ENCODE measurements around the gene COG7.

Gene COG7

GRCh38 chr16:23362460-23363317 is 90.3 kb downstream of the COG7 start:
- Histone ChIP-seq H3K4me3 (ENCODE audit: low read length in 2 of 2) (no peak overlapping the region), H3K4me1 (ENCODE audit: control insufficient read depth, insufficient read depth, low read length) (peaks cover 2% of the 10 kb centered on the region), H3K27ac (ENCODE audit: low read length) (no peak overlapping the region), H3K36me3 (ENCODE audit: control insufficient read depth in 2 of 2, insufficient read depth in 2 of 2, low read length in 2 of 2) (no peaks in the 10 kb centered on the region), H3K9me3 (ENCODE audit: control insufficient read depth in 2 of 2, low read length in 2 of 2) (no peaks in the 10 kb centered on the region), H3K27me3 (ENCODE audit: control insufficient read depth in 1 of 2, insufficient read depth in 2 of 2, low read length in 2 of 2) (no peaks in the 10 kb centered on the region), H3K9ac (ENCODE audit: low read length in 2 of 2) (no peak overlapping the region)

- H3K9me3 ChIP-seq (ENCODE audit: control insufficient read depth in 2 of 2, low read length in 2 of 2) = no peaks in the 10 kb centered on the region
- H3K27me3 ChIP-seq (ENCODE audit: control insufficient read depth in 1 of 2, insufficient read depth in 2 of 2, low read length in 2 of 2) = no peaks in the 10 kb centered on the region
- H3K4me3 ChIP-seq (ENCODE audit: low read length in 2 of 2) = no peak overlapping the region
- H3K4me1 ChIP-seq (ENCODE audit: control insufficient read depth, insufficient read depth, low read length) = no peaks in the 10 kb centered on the region
- no peaks in the 10 kb centered on the region for H3K36me3 ChIP-seq (ENCODE audit: control insufficient read depth in 2 of 2, insufficient read depth in 2 of 2, low read length in 2 of 2)
- no peak overlapping the region for H3K27ac ChIP-seq (ENCODE audit: low read length)
- no peak overlapping the region for H3K9ac ChIP-seq (ENCODE audit: low read length in 2 of 2)
Observed at GRCh38 chr16:23359092-23359760, 93.8 kb downstream of the COG7 start.

- Histone ChIP-seq H3K9me3 (ENCODE audit: control insufficient read depth in 2 of 2, low read length in 2 of 2) (no peaks in the 10 kb centered on the region), H3K4me1 (ENCODE audit: control insufficient read depth, insufficient read depth, low read length) (no peaks in the 10 kb centered on the region)
Observed at GRCh38 chr16:23357761-23358290, 95.2 kb downstream of the COG7 start.

GRCh38 chr16:23356941-23357340 is 96.0 kb downstream of the COG7 start:
- Histone ChIP-seq H3K4me3 (ENCODE audit: low read length in 2 of 2) (no peak overlapping the region), H3K9me3 (ENCODE audit: control insufficient read depth in 2 of 2, low read length in 2 of 2) (peaks cover 0 to 1% of the 10 kb centered on the region in 2 donors)

More at GRCh38 chr16:23357761-23358290, 95.2 kb downstream of the COG7 start:
- Histone ChIP-seq H3K27me3 (ENCODE audit: control insufficient read depth in 1 of 2, insufficient read depth in 2 of 2, low read length in 2 of 2) (peaks cover 0 to 4% of the 10 kb centered on the region in 2 donors), H3K4me3 (ENCODE audit: low read length in 2 of 2) (no peak overlapping the region), H3K9ac (ENCODE audit: low read length in 2 of 2) (no peak overlapping the region), H3K27ac (ENCODE audit: low read length) (no peak overlapping the region), H3K36me3 (ENCODE audit: control insufficient read depth in 2 of 2, insufficient read depth in 2 of 2, low read length in 2 of 2) (no peaks in the 10 kb centered on the region)

GRCh38 chr16:23355106-23355670 is 97.8 kb downstream of the COG7 start:
- H3K36me3 ChIP-seq (ENCODE audit: control insufficient read depth in 2 of 2, insufficient read depth in 2 of 2, low read length in 2 of 2) = no peaks in the 10 kb centered on the region
- H3K4me3 ChIP-seq (ENCODE audit: low read length in 2 of 2) = no peak overlapping the region
- H3K9ac ChIP-seq (ENCODE audit: low read length in 2 of 2) = no peak overlapping the region
- peaks cover 0 to 4% of the 10 kb centered on the region in 2 donors for H3K27me3 ChIP-seq (ENCODE audit: control insufficient read depth in 1 of 2, insufficient read depth in 2 of 2, low read length in 2 of 2)
- H3K27ac ChIP-seq (ENCODE audit: low read length) = no peak overlapping the region
- H3K9me3 ChIP-seq (ENCODE audit: control insufficient read depth in 2 of 2, low read length in 2 of 2) = peaks cover 0 to 2% of the 10 kb centered on the region in 2 donors
- H3K4me1 ChIP-seq (ENCODE audit: control insufficient read depth, insufficient read depth, low read length) = no peaks in the 10 kb centered on the region

More at GRCh38 chr16:23356941-23357340, 96.0 kb downstream of the COG7 start:
- H3K27ac ChIP-seq (ENCODE audit: low read length) = no peak overlapping the region
- H3K4me1 ChIP-seq (ENCODE audit: control insufficient read depth, insufficient read depth, low read length) = no peaks in the 10 kb centered on the region
- no peak overlapping the region for H3K9ac ChIP-seq (ENCODE audit: low read length in 2 of 2)
- H3K36me3 ChIP-seq (ENCODE audit: control insufficient read depth in 2 of 2, insufficient read depth in 2 of 2, low read length in 2 of 2) = no peaks in the 10 kb centered on the region
- peaks cover 0 to 4% of the 10 kb centered on the region in 2 donors for H3K27me3 ChIP-seq (ENCODE audit: control insufficient read depth in 1 of 2, insufficient read depth in 2 of 2, low read length in 2 of 2)

- no peak overlapping the region for H3K9ac ChIP-seq (ENCODE audit: low read length in 2 of 2)
- peaks cover 0 to 4% of the 10 kb centered on the region in 2 donors for H3K27me3 ChIP-seq (ENCODE audit: control insufficient read depth in 1 of 2, insufficient read depth in 2 of 2, low read length in 2 of 2)
- H3K9me3 ChIP-seq (ENCODE audit: control insufficient read depth in 2 of 2, low read length in 2 of 2) = peaks cover 0 to 2% of the 10 kb centered on the region in 2 donors
- H3K36me3 ChIP-seq (ENCODE audit: control insufficient read depth in 2 of 2, insufficient read depth in 2 of 2, low read length in 2 of 2) = no peaks in the 10 kb centered on the region
- no peaks in the 10 kb centered on the region for H3K4me1 ChIP-seq (ENCODE audit: control insufficient read depth, insufficient read depth, low read length)
- H3K4me3 ChIP-seq (ENCODE audit: low read length in 2 of 2) = no peak overlapping the region
- H3K27ac ChIP-seq (ENCODE audit: low read length) = no peak overlapping the region
Observed at GRCh38 chr16:23354246-23354645, 98.7 kb downstream of the COG7 start.

GRCh38 chr16:23353440-23353839 is 99.5 kb downstream of the COG7 start:
- Histone ChIP-seq H3K27me3 (ENCODE audit: control insufficient read depth in 1 of 2, insufficient read depth in 2 of 2, low read length in 2 of 2) (peaks cover 0 to 4% of the 10 kb centered on the region in 2 donors), H3K36me3 (ENCODE audit: control insufficient read depth in 2 of 2, insufficient read depth in 2 of 2, low read length in 2 of 2) (no peaks in the 10 kb centered on the region), H3K9ac (ENCODE audit: low read length in 2 of 2) (no peak overlapping the region), H3K9me3 (ENCODE audit: control insufficient read depth in 2 of 2, low read length in 2 of 2) (peaks cover 0 to 2% of the 10 kb centered on the region in 2 donors), H3K4me1 (ENCODE audit: control insufficient read depth, insufficient read depth, low read length) (no peaks in the 10 kb centered on the region), H3K4me3 (ENCODE audit: low read length in 2 of 2) (no peak overlapping the region), H3K27ac (ENCODE audit: low read length) (no peak overlapping the region)

- H3K4me3 ChIP-seq (ENCODE audit: low read length in 2 of 2) = no peak overlapping the region
- no peak overlapping the region for H3K9ac ChIP-seq (ENCODE audit: low read length in 2 of 2)
- H3K36me3 ChIP-seq (ENCODE audit: control insufficient read depth in 2 of 2, insufficient read depth in 2 of 2, low read length in 2 of 2) = no peaks in the 10 kb centered on the region
- H3K27me3 ChIP-seq (ENCODE audit: control insufficient read depth in 1 of 2, insufficient read depth in 2 of 2, low read length in 2 of 2) = peaks cover 0 to 4% of the 10 kb centered on the region in 2 donors
- H3K27ac ChIP-seq (ENCODE audit: low read length) = no peak overlapping the region
- H3K4me1 ChIP-seq (ENCODE audit: control insufficient read depth, insufficient read depth, low read length) = no peaks in the 10 kb centered on the region
- H3K9me3 ChIP-seq (ENCODE audit: control insufficient read depth in 2 of 2, low read length in 2 of 2) = peaks cover 0 to 2% of the 10 kb centered on the region in 2 donors
Observed at GRCh38 chr16:23351360-23351759, 101.6 kb downstream of the COG7 start.

- Histone ChIP-seq H3K9me3 (ENCODE audit: control insufficient read depth in 2 of 2, low read length in 2 of 2) (peaks cover 0 to 2% of the 10 kb centered on the region in 2 donors), H3K27me3 (ENCODE audit: control insufficient read depth in 1 of 2, insufficient read depth in 2 of 2, low read length in 2 of 2) (peaks cover 0 to 2% of the 10 kb centered on the region in 2 donors), H3K9ac (ENCODE audit: low read length in 2 of 2) (no peak overlapping the region), H3K36me3 (ENCODE audit: control insufficient read depth in 2 of 2, insufficient read depth in 2 of 2, low read length in 2 of 2) (no peaks in the 10 kb centered on the region), H3K4me3 (ENCODE audit: low read length in 2 of 2) (no peak overlapping the region), H3K4me1 (ENCODE audit: control insufficient read depth, insufficient read depth, low read length) (no peaks in the 10 kb centered on the region), H3K27ac (ENCODE audit: low read length) (no peak overlapping the region)
Observed at GRCh38 chr16:23348579-23349469, 104.2 kb downstream of the COG7 start.

GRCh38 chr16:23345237-23345636 is 107.8 kb downstream of the COG7 start:
- Histone ChIP-seq H3K36me3 (ENCODE audit: control insufficient read depth in 2 of 2, insufficient read depth in 2 of 2, low read length in 2 of 2) (no peaks in the 10 kb centered on the region), H3K4me3 (ENCODE audit: low read length in 2 of 2) (no peak overlapping the region), H3K4me1 (ENCODE audit: control insufficient read depth, insufficient read depth, low read length) (no peaks in the 10 kb centered on the region), H3K27me3 (ENCODE audit: control insufficient read depth in 1 of 2, insufficient read depth in 2 of 2, low read length in 2 of 2) (no peaks in the 10 kb centered on the region), H3K9me3 (ENCODE audit: control insufficient read depth in 2 of 2, low read length in 2 of 2) (no peaks in the 10 kb centered on the region), H3K9ac (ENCODE audit: low read length in 2 of 2) (no peak overlapping the region), H3K27ac (ENCODE audit: low read length) (no peak overlapping the region)

All from stomach smooth muscle (tissue), 2 donors.